ENCODE measurements around the gene TUBA1B. TPM values are rescaled to one million over a fixed set of nuclear protein-coding genes. Genes with fewer than 3 reads are reported as not detected.
A peak's percentile ranks its signal among the peaks of the same experiment; 100 is the strongest.

Gene TUBA1B
- total and polyA plus RNA-seq, 2 of the 8 experiments (the other 6 are each of a cell fraction or from before 2014, with no cell fraction given): 2,092 to 6,837 TPM

DNA sequence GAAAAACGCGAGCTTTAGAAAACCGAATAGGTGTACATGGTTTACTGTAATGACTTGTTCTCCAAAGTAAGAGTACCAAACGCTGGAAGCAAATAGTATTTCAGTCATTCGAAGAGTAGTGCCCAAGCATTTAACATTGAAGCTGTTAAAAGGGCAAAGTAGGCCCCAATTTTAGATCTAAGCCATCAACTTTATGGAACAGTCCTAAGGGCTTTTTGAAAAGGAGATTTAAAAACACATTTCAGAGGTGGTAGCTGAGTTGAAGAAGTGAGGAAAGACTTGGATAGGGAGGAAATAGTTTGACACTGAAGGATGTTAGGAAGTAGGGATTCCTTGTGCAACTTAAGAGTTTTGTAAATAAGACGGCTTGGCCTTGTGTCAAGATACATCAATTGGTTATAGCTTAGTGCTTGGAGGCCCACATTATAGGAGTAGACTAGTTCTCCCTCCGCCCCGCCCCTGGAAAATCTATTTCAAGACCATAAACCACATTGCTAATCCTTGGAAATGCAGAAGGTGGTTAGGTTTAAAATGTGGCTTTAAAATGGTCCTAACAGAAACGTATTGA, 783 bp upstream of the TUBA1B start:
- Histone ChIP-seq H3K79me2 (ENCODE audit: control insufficient read depth in 1 of 2, insufficient read depth in 2 of 2, low read length in 2 of 2) (peaks cover 0 to 21% of the 10 kb centered on the region in 2 experiments; a peak in 2 of 4 replicates), H3K4me2 (ENCODE audit: insufficient read depth in 1 of 2, low read depth in 2 of 2, low read length in 2 of 2) (peak overlapping the region; percentile 63 to 74), H3K79me1 (ENCODE audit: low read depth, low read length) (no peaks in the 10 kb centered on the region), H2BK5ac (ENCODE audit: low read depth, low read length) (no peak overlapping the region), H4K5ac (ENCODE audit: insufficient read length, low read depth, low read length) (no peak overlapping the region), H4K91ac (replicated peaks; ENCODE audit: insufficient read length, low read length) (no peak overlapping the region), H3K4ac (replicated peaks; ENCODE audit: insufficient read length, low read depth, low read length) (no peak overlapping the region), H3K27ac (ENCODE audit: low read depth, low read length) (no peak overlapping the region), H2BK15ac (ENCODE audit: low read length) (no peak overlapping the region), H3K36me3 (ENCODE audit: control insufficient read depth in 2 of 4, insufficient read depth in 4 of 4, low read length in 3 of 4) (peaks cover 17 to 28% (median 19%) of the 10 kb centered on the region in 4 experiments), H3K23ac (ENCODE audit: insufficient read length) (no peak overlapping the region), H2BK20ac (ENCODE audit: low read length) (no peak overlapping the region), H2AK5ac (ENCODE audit: low read depth, low read length) (no peak overlapping the region), H3K9ac (replicated peaks in 1 of 4; ENCODE audit: extremely low read depth in 1 of 4, low read depth in 3 of 4, low read length in 3 of 4) (peak overlapping the region; percentile 16 to 65 (median 25); a peak in 3 of 7 replicates), H2BK12ac (ENCODE audit: low read depth, low read length) (no peak overlapping the region), H4K20me1 (replicated peaks in 1 of 2; ENCODE audit: control insufficient read depth in 1 of 2, insufficient read depth in 2 of 2, low read length in 2 of 2) (peaks cover 5 to 15% of the 10 kb centered on the region in 2 experiments), H3K14ac (ENCODE audit: insufficient read length) (no peak overlapping the region), H3K4me1 (replicated peaks in 1 of 4; ENCODE audit: control insufficient read depth in 3 of 4, insufficient read depth in 4 of 4, low read length in 3 of 4) (peaks cover 0 to 4% (median 2%) of the 10 kb centered on the region in 4 experiments; a peak in 4 of 7 replicates), H4K8ac (ENCODE audit: extremely low read depth, insufficient read depth, low read length) (no peak overlapping the region), H2AFZ (ENCODE audit: low read length) (peak overlapping the region; percentile 14; the same call in 1 of the 2 replicates), H3K9me3 (ENCODE audit: insufficient read depth in 2 of 2, low read depth in 1 of 2, low read length in 1 of 2) (no peaks in the 10 kb centered on the region), H3K27me3 (replicated peaks in 1 of 4; ENCODE audit: control insufficient read depth in 3 of 4, extremely low read depth in 1 of 4, insufficient read depth in 3 of 4, low read length in 3 of 4) (no peaks in the 10 kb centered on the region), H3K4me3 (ENCODE audit: extremely low read depth in 1 of 4, insufficient read depth in 2 of 4, low read depth in 3 of 4, low read length in 4 of 4) (peak overlapping the region; percentile 26 to 100 (median 42); a peak in 6 of 8 replicates), H3K23me2 (ENCODE audit: low read depth, low read length) (peaks cover 8% of the 10 kb centered on the region), H2BK120ac (replicated peaks; ENCODE audit: low read depth, low read length) (no peak overlapping the region), H3K18ac (ENCODE audit: extremely low read depth, low read length) (no peak overlapping the region), H3K56ac (replicated peaks; ENCODE audit: insufficient read length, low read depth, low read length) (no peak overlapping the region)
- 45% methylated on average over 9 of the region's 9 CpGs; no CpG with 5 or more reads in 1 of the 2 experiments for WGBS, 2 experiments (ENCODE audit: extremely low coverage in 1 of 2, insufficient coverage in 1 of 2, insufficient read length in 1 of 2, insufficient replicate concordance in 2 of 2, low coverage in 1 of 2, low lambda C conversion rate in 2 of 2, missing lambda C conversion rate in 1 of 2)
- no peak for FAIRE-seq
- CTCF ChIA-PET (ENCODE audit: partially characterized antibody): interaction anchor here (0.6 to 3.0 kb wide), 9 partner anchors 14 to 165 kb away, joined by 3 to 17 read pairs (median 7); no protein-coding TSS in a partner anchor
- TF ChIP-seq SAP30 (IDR thresholded peaks at IDR 0.05; ENCODE audit: insufficient read depth, insufficient replicate concordance, low read length): no peak
- no peak for DNase-seq (ENCODE audit: low read depth in 1 of 2, low spot score in 2 of 2)
- POLR2A ChIA-PET (ENCODE audit: partially characterized antibody): interaction anchor here (1.1 to 8.6 kb wide), 31 partner anchors 11 to 133 kb away, joined by 3 to 132 read pairs (median 19); partner anchors contain the start of genes DDN, DHH, KMT2D and LMBR1L
